ENCODE data around the gene SDK1.

SDK1 gene

GRCh38 chr7:4020086-4020485 lies 719.0 kb downstream of the SDK1 start:
- no peak for TF ChIP-seq CTCF (IDR thresholded peaks at IDR 0.05; ENCODE audit: insufficient read depth, low read depth, low read length, missing control alignments)
- no peak for DNase-seq (ENCODE audit: low read depth)
- no peak overlapping the region for H3K4me3 ChIP-seq (ENCODE audit: low read depth, low read length)

GRCh38 chr7:4021413-4021812 lies 720.4 kb downstream of the SDK1 start:
- H3K4me3 ChIP-seq (ENCODE audit: low read depth, low read length), result no peak overlapping the region
- no peak for TF ChIP-seq CTCF (IDR thresholded peaks at IDR 0.05; ENCODE audit: insufficient read depth, low read depth, low read length, missing control alignments)
- no peak for DNase-seq (ENCODE audit: low read depth)

GRCh38 chr7:4022265-4022664 lies 721.2 kb downstream of the SDK1 start:
- no peak for TF ChIP-seq CTCF (IDR thresholded peaks at IDR 0.05; ENCODE audit: insufficient read depth, low read depth, low read length, missing control alignments)
- no peak for DNase-seq (ENCODE audit: low read depth)
- H3K4me3 ChIP-seq (ENCODE audit: low read depth, low read length), result no peak overlapping the region

- H3K4me3 ChIP-seq (ENCODE audit: low read depth, low read length), result no peak overlapping the region
- TF ChIP-seq CTCF (IDR thresholded peaks at IDR 0.05; ENCODE audit: insufficient read depth, low read depth, low read length, missing control alignments), result no peak
- no peak for DNase-seq (ENCODE audit: low read depth)
These were observed 722.5 kb downstream of the SDK1 start for GRCh38 chr7:4023502-4023901.

GRCh38 chr7:4024133-4024532 lies 723.1 kb downstream of the SDK1 start:
- DNase-seq (ENCODE audit: low read depth), result no peak
- no peak for TF ChIP-seq CTCF (IDR thresholded peaks at IDR 0.05; ENCODE audit: insufficient read depth, low read depth, low read length, missing control alignments)
- no peak overlapping the region for H3K4me3 ChIP-seq (ENCODE audit: low read depth, low read length)

- no peak overlapping the region for H3K4me3 ChIP-seq (ENCODE audit: low read depth, low read length)
- TF ChIP-seq CTCF (IDR thresholded peaks at IDR 0.05; ENCODE audit: insufficient read depth, low read depth, low read length, missing control alignments), result no peak
- DNase-seq (ENCODE audit: low read depth), result no peak
These were observed 723.8 kb downstream of the SDK1 start for GRCh38 chr7:4024806-4025205.

GRCh38 chr7:4025210-4025609 lies 724.2 kb downstream of the SDK1 start:
- TF ChIP-seq CTCF (IDR thresholded peaks at IDR 0.05; ENCODE audit: insufficient read depth, low read depth, low read length, missing control alignments), result no peak
- no peak overlapping the region for H3K4me3 ChIP-seq (ENCODE audit: low read depth, low read length)
- no peak for DNase-seq (ENCODE audit: low read depth)
